Esophagus (tissue), 2 donors: ENCODE data around the gene CPNE5. TPM values are rescaled to one million over a fixed set of nuclear protein-coding genes. Genes with fewer than 3 reads are reported as not detected.

Source experiments
- H3K27ac ChIP-seq, 2 donors: one replicate each; pipeline ENCODE4 v1.5.1; 2013; ENCODE audit warnings: low read depth in 2 of 2, mild to moderate bottlenecking in 2 of 2, inconsistent platforms in 1 of 2, low read length in 1 of 2, moderate library complexity in 1 of 2
- H3K27me3 ChIP-seq, 2 donors: one replicate each; pipeline ENCODE4 v1.6.1; 2013; ENCODE audit warnings: low read length in 2 of 2, control low read depth in 1 of 2, mild to moderate bottlenecking in 1 of 2; ENCODE audit not compliant: insufficient read depth in 2 of 2, control insufficient read depth in 1 of 2
- H3K36me3 ChIP-seq, 2 donors: one replicate each; pipeline ENCODE4 v1.6.1; 2013; ENCODE audit warnings: low read length in 1 of 2; ENCODE audit not compliant: control insufficient read depth in 2 of 2, insufficient read depth in 2 of 2
- H3K4me1 ChIP-seq, 2 donors: one replicate each; pipeline ENCODE4 v1.6.1; 2013; ENCODE audit warnings: low read length in 1 of 2; ENCODE audit not compliant: control insufficient read depth in 2 of 2, insufficient read depth in 2 of 2
- H3K4me3 ChIP-seq, 2 donors: one replicate each; pipeline ENCODE4 v1.5.1; 2013; ENCODE audit warnings: low read length in 2 of 2, mild to moderate bottlenecking in 2 of 2, low read depth in 1 of 2, moderate library complexity in 1 of 2
- H3K9me3 ChIP-seq, 2 donors: one replicate each; pipeline ENCODE4 v1.6.1; 2013; ENCODE audit warnings: mild to moderate bottlenecking in 2 of 2, low read depth in 1 of 2, low read length in 1 of 2, moderate library complexity in 1 of 2; ENCODE audit not compliant: control insufficient read depth in 2 of 2, insufficient read depth in 1 of 2
- WGBS, 2 donors: extraction: QIAGEN DNeasy Blood & Tissue Kit; methylation state at CpG; one replicate each; pipeline ENCODE4 v1.1.7; 2013; 5-methylcytosine and 5-hydroxymethylcytosine counted together
- polyA plus RNA-seq, 2 donors: library from polyadenylated mRNA; stranded (reverse); fragments of 200-250 nt; gene quantifications; one replicate each; pipeline ENCODE4 v1.2.3, GENCODE V29; 2013
- donor health status: healthy with polysubstance abuse.
- donor health status: Bipolar disorder and iron deficiency.

Gene CPNE5
- polyA plus RNA-seq, 2 donors = 0.73 to 0.81 TPM

- Histone ChIP-seq H3K4me1 (peaks cover 8 to 10% of the 10 kb centered on the region in 2 donors), H3K27me3 (no peaks in the 10 kb centered on the region), H3K4me3 (no peak overlapping the region), H3K9me3 (no peaks in the 10 kb centered on the region), H3K36me3 (no peaks in the 10 kb centered on the region), H3K27ac (no peak overlapping the region)
- WGBS, 2 donors = 95 to 98% methylated on average over 2 of the region's 2 CpGs
Measured at GRCh38 chr6:36837022-36837339, 2.3 kb downstream of the CPNE5 start.

DNA sequence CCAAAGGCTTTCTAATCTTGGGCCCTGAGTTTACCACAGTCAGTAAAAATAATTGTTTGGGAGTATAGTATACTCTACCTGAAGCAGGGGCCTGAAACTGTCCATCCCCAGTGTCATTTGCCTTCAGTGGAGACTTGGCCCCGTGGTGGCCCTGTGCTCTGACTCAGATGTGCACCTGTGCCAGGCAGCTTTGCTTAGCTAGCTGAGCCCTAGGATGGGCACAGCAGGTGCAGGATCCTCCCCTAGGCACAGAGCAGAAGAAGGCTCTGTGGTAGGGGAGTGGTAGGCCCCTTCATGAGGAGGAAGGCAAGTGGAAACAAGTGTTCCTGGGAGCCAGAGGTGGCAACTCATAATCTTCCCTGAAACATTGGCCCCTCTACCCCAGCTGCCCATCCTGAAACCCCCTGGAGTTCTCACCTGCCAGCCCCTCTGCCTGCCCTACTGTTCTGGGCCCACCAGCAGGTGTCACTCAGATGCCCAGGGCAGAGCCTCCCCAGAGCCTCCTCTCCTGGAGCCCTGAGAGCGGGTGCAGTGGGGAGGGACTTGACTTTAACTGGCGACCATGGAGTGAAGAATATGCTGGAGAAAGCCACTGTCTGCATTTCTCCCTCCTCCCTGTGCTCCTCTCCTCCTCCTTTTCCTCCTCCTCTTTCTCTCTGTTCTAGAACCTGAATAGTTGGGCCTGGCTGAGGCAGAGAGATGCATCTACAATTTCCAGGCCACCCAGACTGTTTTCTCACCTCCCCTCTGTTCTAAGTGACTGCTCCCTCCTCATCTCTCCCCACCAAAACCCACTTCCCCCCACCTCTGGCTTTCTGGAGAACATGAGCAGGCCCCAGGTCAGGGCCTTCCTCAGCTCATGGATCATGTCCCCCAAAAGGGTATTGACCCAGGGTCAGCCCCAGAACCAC is 2.9 kb downstream of the CPNE5 start:
- peaks cover 8 to 10% of the 10 kb centered on the region in 2 donors for H3K4me1 ChIP-seq
- H3K27me3 ChIP-seq = no peaks in the 10 kb centered on the region
- no peak overlapping the region for H3K27ac ChIP-seq
- H3K36me3 ChIP-seq = no peaks in the 10 kb centered on the region
- H3K9me3 ChIP-seq = no peaks in the 10 kb centered on the region
- H3K4me3 ChIP-seq = no peak overlapping the region
- WGBS, 2 donors = 78 to 81% methylated on average over 3 of the region's 3 CpGs

DNA sequence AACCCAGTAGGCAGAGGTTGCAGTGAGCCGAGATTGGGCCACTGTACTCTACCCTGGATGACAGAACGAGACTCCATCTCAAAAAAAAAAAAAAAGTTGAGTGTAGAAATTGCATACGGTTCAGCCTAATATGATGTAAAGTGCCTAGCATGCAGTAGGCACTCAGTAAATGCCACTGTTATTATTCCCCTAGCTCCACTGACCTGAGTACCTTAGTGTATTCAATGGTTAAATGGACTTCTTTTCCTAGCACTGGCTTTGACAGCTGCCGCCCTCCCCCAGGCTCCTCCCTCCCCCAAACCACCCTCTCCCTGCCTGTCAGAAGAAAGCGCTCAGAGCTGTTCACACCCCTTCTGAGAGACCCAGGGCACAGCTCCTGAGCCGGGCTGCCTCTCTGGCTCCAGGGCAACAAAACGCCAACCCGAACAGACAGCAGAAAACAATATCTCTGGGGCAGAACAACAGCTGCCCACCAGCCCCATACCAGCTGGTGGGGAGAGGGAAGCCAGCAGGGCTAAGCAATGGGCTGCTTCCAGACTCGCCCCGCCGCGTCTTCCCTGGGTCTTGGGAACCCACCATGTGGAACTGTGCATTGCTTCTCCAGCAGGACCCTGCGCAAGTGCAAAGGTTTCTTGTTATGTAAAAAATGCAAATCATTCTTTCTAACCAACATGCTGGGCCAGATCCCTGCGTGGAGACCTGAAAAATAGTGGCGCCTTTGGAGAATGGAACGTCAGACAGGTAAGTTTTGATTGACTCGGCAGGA is 4.5 kb downstream of the CPNE5 start:
- no peaks in the 10 kb centered on the region for H3K36me3 ChIP-seq
- no peak overlapping the region for H3K4me3 ChIP-seq
- 42 to 59% methylated on average over 17 of the region's 17 CpGs for WGBS, 2 donors
- H3K27ac ChIP-seq = no peak overlapping the region
- H3K4me1 ChIP-seq = peaks cover 4 to 8% of the 10 kb centered on the region in 2 donors
- no peaks in the 10 kb centered on the region for H3K27me3 ChIP-seq
- no peaks in the 10 kb centered on the region for H3K9me3 ChIP-seq

GRCh38 chr6:36833182-36833789 is 6.0 kb downstream of the CPNE5 start:
- Histone ChIP-seq H3K9me3 (no peaks in the 10 kb centered on the region), H3K27me3 (no peaks in the 10 kb centered on the region), H3K4me3 (no peak overlapping the region), H3K36me3 (no peaks in the 10 kb centered on the region), H3K4me1 (peaks cover 0 to 9% of the 10 kb centered on the region in 2 donors), H3K27ac (no peak overlapping the region)
- WGBS, 2 donors = 90 to 95% methylated on average over 7 of the region's 7 CpGs

- no peaks in the 10 kb centered on the region for H3K36me3 ChIP-seq
- no peak overlapping the region for H3K4me3 ChIP-seq
- no peaks in the 10 kb centered on the region for H3K9me3 ChIP-seq
- no peaks in the 10 kb centered on the region for H3K27me3 ChIP-seq
- peaks cover 3 to 12% of the 10 kb centered on the region in 2 donors for H3K4me1 ChIP-seq
- no peak overlapping the region for H3K27ac ChIP-seq
- WGBS, 2 donors = 94 to 95% methylated on average over 5 of the region's 5 CpGs
Measured at GRCh38 chr6:36832313-36832712, 6.9 kb downstream of the CPNE5 start.

DNA sequence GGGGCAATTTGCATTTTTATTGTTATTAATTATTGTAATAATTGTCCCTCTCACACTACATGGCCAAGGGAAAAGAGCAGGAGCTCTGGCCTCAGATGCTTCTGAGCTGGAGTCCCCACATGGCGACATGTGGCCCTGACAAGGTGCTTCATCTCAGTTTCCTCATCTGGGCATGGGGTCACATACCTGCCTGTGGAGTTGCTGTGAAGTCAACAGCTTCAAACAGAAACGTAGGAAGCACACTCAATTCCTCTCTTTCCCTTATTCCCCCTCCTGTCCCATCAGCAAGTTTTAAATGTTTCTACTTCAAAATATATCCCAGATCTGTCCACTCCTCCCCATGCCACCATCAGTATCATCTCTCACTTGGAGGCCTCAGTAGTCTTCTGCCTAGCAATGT is 8.7 kb downstream of the CPNE5 start:
- Histone ChIP-seq H3K27ac (peak overlapping the region in 1 of 2 donors; percentile 33), H3K4me1 (peaks cover 9 to 23% of the 10 kb centered on the region in 2 donors), H3K27me3 (no peaks in the 10 kb centered on the region), H3K36me3 (no peaks in the 10 kb centered on the region), H3K4me3 (no peak overlapping the region), H3K9me3 (no peaks in the 10 kb centered on the region)
- 38 to 42% methylated on average over 2 of the region's 2 CpGs for WGBS, 2 donors

DNA sequence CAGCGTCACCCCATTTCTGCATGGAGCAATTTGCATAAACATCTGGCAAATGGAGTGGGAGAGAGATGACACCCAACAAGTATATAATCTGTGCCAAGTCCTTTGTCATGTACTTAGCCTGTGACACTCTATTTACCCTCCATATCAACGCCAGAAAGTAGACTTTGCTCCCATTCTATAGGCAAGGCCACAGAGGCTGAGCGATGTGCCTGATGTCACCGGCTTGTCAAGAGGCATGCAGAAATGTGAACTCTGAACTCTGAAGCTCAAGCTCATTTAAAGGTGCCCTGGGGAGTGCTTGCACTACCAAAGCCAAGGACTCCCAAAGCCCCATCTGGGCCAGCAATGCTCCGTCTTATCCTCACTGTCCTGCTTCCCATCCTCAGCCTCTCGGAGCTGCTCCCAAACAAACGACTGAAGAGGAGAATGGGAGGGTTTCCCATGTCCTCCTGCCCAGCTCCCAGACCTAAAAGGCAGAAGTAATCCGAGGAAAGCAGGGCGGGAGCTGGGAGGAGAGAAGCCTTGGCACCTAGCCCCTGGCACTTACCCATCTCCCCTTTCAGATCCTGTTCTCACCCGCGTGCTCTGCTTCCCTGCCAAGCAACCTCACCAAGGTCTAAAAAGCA is 9.2 kb downstream of the CPNE5 start:
- no peaks in the 10 kb centered on the region for H3K9me3 ChIP-seq
- no peak overlapping the region for H3K4me3 ChIP-seq
- peaks cover 9 to 23% of the 10 kb centered on the region in 2 donors for H3K4me1 ChIP-seq
- H3K27ac ChIP-seq = peak overlapping the region in 1 of 2 donors; percentile 29
- H3K27me3 ChIP-seq = no peaks in the 10 kb centered on the region
- H3K36me3 ChIP-seq = no peaks in the 10 kb centered on the region
- WGBS, 2 donors = 24 to 36% methylated on average over 11 of the region's 11 CpGs

DNA sequence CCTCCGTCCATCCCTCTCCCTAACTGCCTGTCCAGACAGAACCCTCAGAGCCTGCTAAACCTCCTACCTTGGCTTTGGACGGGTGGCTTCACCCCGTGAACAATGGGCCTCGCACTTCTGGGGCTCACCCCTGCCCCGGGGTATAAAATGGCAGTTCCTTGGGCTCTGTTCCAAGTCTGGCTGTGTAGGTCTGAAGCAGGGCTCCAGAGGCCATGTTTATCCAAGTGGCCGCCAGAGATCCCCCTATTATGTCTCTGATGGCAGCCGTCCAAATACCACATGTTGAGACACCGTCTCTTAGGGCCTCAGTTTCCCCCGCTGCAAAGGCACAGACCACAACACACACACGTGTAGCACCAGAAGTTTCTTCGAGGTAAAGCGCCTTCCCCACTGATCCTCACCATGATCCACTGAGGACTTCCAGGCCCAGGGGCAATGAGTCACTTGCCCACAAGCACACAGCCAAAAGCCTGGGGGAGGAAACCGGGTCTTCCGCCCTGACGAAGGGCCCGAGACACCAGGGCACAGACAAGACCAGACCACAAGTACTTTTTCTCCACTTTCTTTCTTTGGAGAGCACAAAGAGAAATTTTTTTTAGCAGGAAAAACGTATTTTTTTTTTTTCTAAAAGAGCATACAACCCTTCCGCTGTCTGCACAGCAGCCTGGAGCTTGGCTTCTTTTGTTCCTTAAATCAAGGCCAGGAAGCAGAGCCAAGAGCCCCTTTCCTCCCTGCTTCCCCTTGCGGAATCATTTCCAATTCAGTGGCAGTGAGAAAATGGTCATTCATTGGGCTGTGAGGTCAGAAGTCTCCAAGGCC is 11.8 kb downstream of the CPNE5 start:
- Histone ChIP-seq H3K4me3 (no peak overlapping the region), H3K36me3 (no peaks in the 10 kb centered on the region), H3K27ac (peak overlapping the region in 1 of 2 donors; percentile 40), H3K4me1 (peaks cover 9 to 34% of the 10 kb centered on the region in 2 donors), H3K9me3 (no peaks in the 10 kb centered on the region), H3K27me3 (no peaks in the 10 kb centered on the region)
- WGBS, 2 donors = 28 to 42% methylated on average over 19 of the region's 19 CpGs
